GM18873 (cell line): ENCODE measurements around the gene TMEM222.

Source experiments
- ATAC-seq: cut with Tn5 transposase; IDR thresholded peaks from one replicate; pipeline ENCODE4 v1.9.1; 2021; ENCODE audit warnings: mild to moderate bottlenecking, moderate library complexity, moderate number of reproducible peaks; ENCODE audit not compliant: unreplicated experiment, low FRiP score

The TMEM222 gene

GRCh38 chr1:27306071-27306470 lies 15.9 kb upstream of the TMEM222 start:
- no peak for ATAC-seq

GRCh38 chr1:27306892-27307761 lies 14.8 kb upstream of the TMEM222 start:
- no peak for ATAC-seq

- ATAC-seq = no peak
These were observed 13.9 kb upstream of the TMEM222 start for GRCh38 chr1:27307874-27308598.

GRCh38 chr1:27314169-27314568 lies 7.8 kb upstream of the TMEM222 start:
- ATAC-seq = no peak

GRCh38 chr1:27314737-27315136 lies 7.2 kb upstream of the TMEM222 start:
- ATAC-seq = no peak

- no peak for ATAC-seq
These were observed 5.1 kb upstream of the TMEM222 start for GRCh38 chr1:27316860-27317259.

GRCh38 chr1:27318136-27318535 lies 3.8 kb upstream of the TMEM222 start:
- ATAC-seq = no peak

- no peak for ATAC-seq
These were observed 3.4 kb upstream of the TMEM222 start for GRCh38 chr1:27318596-27318995.

- ATAC-seq = no peak
These were observed 742 bp downstream of the TMEM222 start for GRCh38 chr1:27322569-27323240.

- no peak for ATAC-seq
These were observed 3.3 kb downstream of the TMEM222 start for GRCh38 chr1:27325286-27325685.

GRCh38 chr1:27327964-27328363 lies 6.0 kb downstream of the TMEM222 start:
- ATAC-seq = no peak

GRCh38 chr1:27330786-27331185 lies 8.8 kb downstream of the TMEM222 start:
- ATAC-seq = no peak

GRCh38 chr1:27331426-27331825 lies 9.5 kb downstream of the TMEM222 start:
- no peak for ATAC-seq

- no peak for ATAC-seq
These were observed 10.0 kb downstream of the TMEM222 start for GRCh38 chr1:27331922-27332321.

- ATAC-seq = no peak
These were observed 10.7 kb downstream of the TMEM222 start for GRCh38 chr1:27332536-27333281.

- no peak for ATAC-seq
These were observed 11.8 kb downstream of the TMEM222 start for GRCh38 chr1:27333717-27334279.

- ATAC-seq = no peak
These were observed 13.8 kb downstream of the TMEM222 start for GRCh38 chr1:27335506-27336422.

- no peak for ATAC-seq
These were observed 14.8 kb downstream of the TMEM222 start for GRCh38 chr1:27336756-27337155.

GRCh38 chr1:27338751-27339150 lies 16.8 kb downstream of the TMEM222 start:
- ATAC-seq = no peak
